H7 (cell line): ENCODE measurements around the gene ZNF599. TPM values are rescaled to one million over a fixed set of nuclear protein-coding genes. Genes with fewer than 3 reads are reported as not detected.
"Not testable (repeated sequence)": the region's sequence is repeated elsewhere in the genome, so short reads cannot be mapped to it uniquely, and the experiment has no call there.

ENCODE experiments used
- DNase-seq: peaks from one replicate; pipeline ENCODE4 v3.0.0; 2012
- H3K27me3 ChIP-seq: 2 replicates; pipeline ENCODE4 v1.6.0; 2011; ENCODE audit warnings: mild to moderate bottlenecking, low read length; ENCODE audit not compliant: control insufficient read depth, insufficient read depth
- H3K36me3 ChIP-seq: replicated peaks from 2 replicates; pipeline ENCODE4 v1.5.1; 2011; ENCODE audit warnings: low read length; ENCODE audit not compliant: control insufficient read depth, insufficient read depth
- H3K4me3 ChIP-seq: 2 replicates; pipeline ENCODE4 v1.5.1; 2011; ENCODE audit warnings: low read depth, mild to moderate bottlenecking, control low read depth, low read length, moderate library complexity; ENCODE audit not compliant: insufficient read depth
- total RNA-seq: library from RNA; depleted of rRNA; stranded (reverse); fragments of >200 nt; shearing (Covaris generic); gene quantifications from 2 replicates; pipeline ENCODE4 v1.2.3, GENCODE V29; 2014; rRNA removed

Gene ZNF599
- 3.6 and 7.6 TPM in 2 replicates for total RNA-seq

- Histone ChIP-seq H3K36me3 (no peaks in the 10 kb centered on the region; the same call in 1 of the 2 replicates), H3K27me3 (no peaks in the 10 kb centered on the region; the same call in 1 of the 2 replicates), H3K4me3 (peak within 1 kb of the TSS; percentile 83)
- DNase-seq: peak; percentile 87
These were observed at the start of gene ZNF599 for GRCh38 chr19:34772697-34773554. ZNF599 (minus strand) TSS chr19:34773215; CDS start chr19:34772841, 374 bp downstream.

- Histone ChIP-seq H3K36me3 (no peaks in the 10 kb centered on the region), H3K4me3 (no peak overlapping the region), H3K27me3 (no peaks in the 10 kb centered on the region)
- DNase-seq: no peak
These were observed 45.3 kb upstream of the ZNF599 start for GRCh38 chr19:34818270-34818669.

GRCh38 chr19:34816708-34817107 is 43.7 kb upstream of the ZNF599 start:
- no peak for DNase-seq

GRCh38 chr19:34808566-34808965 is 35.6 kb upstream of the ZNF599 start:
- H3K36me3 ChIP-seq: no peaks in the 10 kb centered on the region
- no peak overlapping the region for H3K4me3 ChIP-seq
- no peaks in the 10 kb centered on the region for H3K27me3 ChIP-seq
- no peak for DNase-seq

More at GRCh38 chr19:34816708-34817107, 43.7 kb upstream of the ZNF599 start:
- H3K27me3 ChIP-seq: no peaks in the 10 kb centered on the region
- no peaks in the 10 kb centered on the region for H3K36me3 ChIP-seq
- no peak overlapping the region for H3K4me3 ChIP-seq

GRCh38 chr19:34806976-34807860 is 34.2 kb upstream of the ZNF599 start:
- no peak overlapping the region for H3K4me3 ChIP-seq

GRCh38 chr19:34804115-34804514 is 31.1 kb upstream of the ZNF599 start:
- Histone ChIP-seq H3K36me3 (no peaks in the 10 kb centered on the region), H3K27me3 (no peaks in the 10 kb centered on the region), H3K4me3 (no peak overlapping the region)
- DNase-seq: no peak

More at GRCh38 chr19:34806976-34807860, 34.2 kb upstream of the ZNF599 start:
- no peak for DNase-seq
- Histone ChIP-seq H3K27me3 (no peaks in the 10 kb centered on the region), H3K36me3 (no peaks in the 10 kb centered on the region)

GRCh38 chr19:34796953-34797352 is 23.9 kb upstream of the ZNF599 start:
- H3K36me3 ChIP-seq, H3K27me3 ChIP-seq, DNase-seq, H3K4me3 ChIP-seq: not testable (repeated sequence)

GRCh38 chr19:34794066-34794960 is 21.3 kb upstream of the ZNF599 start:
- Histone ChIP-seq H3K36me3 (no peaks in the 10 kb centered on the region), H3K27me3 (no peaks in the 10 kb centered on the region), H3K4me3 (no peak overlapping the region)
- DNase-seq: no peak

GRCh38 chr19:34793565-34793964 is 20.6 kb upstream of the ZNF599 start:
- Histone ChIP-seq H3K4me3 (no peak overlapping the region), H3K27me3 (no peaks in the 10 kb centered on the region), H3K36me3 (no peaks in the 10 kb centered on the region)
- no peak for DNase-seq

GRCh38 chr19:34788074-34788473 is 15.1 kb upstream of the ZNF599 start:
- DNase-seq: no peak
- H3K36me3 ChIP-seq: no peaks in the 10 kb centered on the region
- H3K4me3 ChIP-seq: no peak overlapping the region
- no peaks in the 10 kb centered on the region for H3K27me3 ChIP-seq

- Histone ChIP-seq H3K36me3 (no peaks in the 10 kb centered on the region), H3K27me3 (no peaks in the 10 kb centered on the region), H3K4me3 (no peak overlapping the region)
- no peak for DNase-seq
These were observed 14.2 kb upstream of the ZNF599 start for GRCh38 chr19:34787059-34787824.

GRCh38 chr19:34786236-34786635 is 13.2 kb upstream of the ZNF599 start:
- DNase-seq: no peak
- Histone ChIP-seq H3K4me3 (no peak overlapping the region), H3K27me3 (no peaks in the 10 kb centered on the region), H3K36me3 (no peaks in the 10 kb centered on the region)

GRCh38 chr19:34779652-34780051 is 6.6 kb upstream of the ZNF599 start:
- no peak for DNase-seq
- H3K4me3 ChIP-seq: no peak overlapping the region
- H3K27me3 ChIP-seq: no peaks in the 10 kb centered on the region

More at GRCh38 chr19:34779652-34780051, 6.6 kb upstream of the ZNF599 start:
- H3K36me3 ChIP-seq: no peaks in the 10 kb centered on the region
